Measurements from ENCODE around the gene TSPAN2. TPM values are rescaled to one million over a fixed set of nuclear protein-coding genes. Genes with fewer than 3 reads are reported as not detected.

The TSPAN2 gene
- total and polyA plus RNA-seq, 4 donors, result 0.13 to 1.5 (median 0.30) TPM

- no peak overlapping the region for H3K27ac ChIP-seq (ENCODE audit: low read depth in 1 of 2, low read length in 2 of 2)
- H3K27me3 ChIP-seq (ENCODE audit: control insufficient read depth in 4 of 4, insufficient read depth in 4 of 4, low read length in 3 of 4), result no peaks in the 10 kb centered on the region
- 86% methylated on average over 5 of the region's 5 CpGs for WGBS
- peaks cover 0 to 11% (median 7%) of the 10 kb centered on the region in 4 donors for H3K4me1 ChIP-seq (ENCODE audit: control insufficient read depth in 4 of 4, insufficient read depth in 4 of 4, low read length in 3 of 4)
- DNase-seq (ENCODE audit: low spot score), result no peak
- no peaks in the 10 kb centered on the region for H3K9me3 ChIP-seq (ENCODE audit: control insufficient read depth in 4 of 4, low read length in 3 of 4)
- H3K4me3 ChIP-seq (ENCODE audit: low read depth in 1 of 3, low read length in 3 of 3), result no peak overlapping the region
- H3K36me3 ChIP-seq (ENCODE audit: control insufficient read depth in 4 of 4, insufficient read depth in 3 of 4, low read depth in 1 of 4, low read length in 3 of 4), result no peaks in the 10 kb centered on the region
- H3K9ac ChIP-seq (ENCODE audit: low read depth in 1 of 2, low read length in 2 of 2), result no peak overlapping the region
- TF ChIP-seq CTCF (IDR thresholded peaks at IDR 0.05; ENCODE audit: low read depth, low read length, missing input control), result no peak
- TF ChIP-seq RXRA (IDR thresholded peaks at IDR 0.05), result no peak
- TF ChIP-seq REST (IDR thresholded peaks at IDR 0.05), result no peak
- no peak for TF ChIP-seq HNF4A (conservative IDR thresholded peaks at IDR 0.05)
- no peak for TF ChIP-seq TAF1 (conservative IDR thresholded peaks at IDR 0.05)
- no peak for TF ChIP-seq RAD21 (IDR thresholded peaks at IDR 0.05)
- no peak for TF ChIP-seq GABPA (IDR thresholded peaks at IDR 0.05 in 1 of 2, conservative IDR thresholded peaks at IDR 0.05 in 1 of 2)
These were observed 1.1 kb downstream of the TSPAN2 start for GRCh38 chr1:115088115-115088778.

- Histone ChIP-seq H3K4me3 (ENCODE audit: low read depth in 1 of 3, low read length in 3 of 3) (no peak overlapping the region), H3K27ac (ENCODE audit: low read depth in 1 of 2, low read length in 2 of 2) (no peak overlapping the region), H3K9ac (ENCODE audit: low read depth in 1 of 2, low read length in 2 of 2) (no peak overlapping the region), H3K36me3 (ENCODE audit: control insufficient read depth in 4 of 4, insufficient read depth in 3 of 4, low read depth in 1 of 4, low read length in 3 of 4) (no peaks in the 10 kb centered on the region), H3K4me1 (ENCODE audit: control insufficient read depth in 4 of 4, insufficient read depth in 4 of 4, low read length in 3 of 4) (peaks cover 0 to 11% (median 7%) of the 10 kb centered on the region in 4 donors), H3K27me3 (ENCODE audit: control insufficient read depth in 4 of 4, insufficient read depth in 4 of 4, low read length in 3 of 4) (no peaks in the 10 kb centered on the region), H3K9me3 (ENCODE audit: control insufficient read depth in 4 of 4, low read length in 3 of 4) (no peaks in the 10 kb centered on the region)
- TF ChIP-seq HNF4G (IDR thresholded peaks at IDR 0.05) (no peak), SP1 (IDR thresholded peaks at IDR 0.05) (no peak), REST (IDR thresholded peaks at IDR 0.05) (no peak), EGR1 (IDR thresholded peaks at IDR 0.05; ENCODE audit: low read depth in 2 of 2) (no peak), ZBTB33 (IDR thresholded peaks at IDR 0.05) (no peak), TAF1 (conservative IDR thresholded peaks at IDR 0.05) (no peak), CTCF (IDR thresholded peaks at IDR 0.05; ENCODE audit: low read depth, low read length, missing input control) (no peak)
- DNase-seq (ENCODE audit: low spot score), result no peak
- 83% methylated on average over 9 of the region's 9 CpGs for WGBS
These were observed 3.0 kb downstream of the TSPAN2 start for GRCh38 chr1:115086176-115086830.

Data from liver (tissue), 9 donors.